GM10266 (cell line): ENCODE results near the gene NEURL2.

ENCODE experiments used
- DNase-seq: peaks from one replicate; pipeline ENCODE4 v3.0.0; 2012; ENCODE audit errors: extremely low spot score
- CTCF ChIP-seq: IDR thresholded peaks from 2 replicates; pipeline ENCODE4 v1.5.1; 2012; ENCODE audit warnings: mild to moderate bottlenecking, low read depth; ENCODE audit not compliant: control insufficient read depth, insufficient read depth; ENCODE audit errors: missing control alignments

NEURL2 gene

GRCh38 chr20:45850926-45851325 is 40.1 kb downstream of the NEURL2 start:
- DNase-seq: no peak
- no peak for TF ChIP-seq CTCF

GRCh38 chr20:45850238-45850637 is 40.8 kb downstream of the NEURL2 start:
- no peak for DNase-seq
- no peak for TF ChIP-seq CTCF

- DNase-seq: no peak
- no peak for TF ChIP-seq CTCF
Observed at GRCh38 chr20:45848969-45849582, 41.9 kb downstream of the NEURL2 start.

- TF ChIP-seq CTCF: no peak
- DNase-seq: no peak
Observed at GRCh38 chr20:45848421-45848820, 42.6 kb downstream of the NEURL2 start.

GRCh38 chr20:45845452-45845851 is 45.6 kb downstream of the NEURL2 start:
- DNase-seq: no peak

GRCh38 chr20:45843506-45843905 is 47.5 kb downstream of the NEURL2 start:
- TF ChIP-seq CTCF: no peak
- no peak for DNase-seq

More at GRCh38 chr20:45845452-45845851, 45.6 kb downstream of the NEURL2 start:
- TF ChIP-seq CTCF: no peak

- TF ChIP-seq CTCF: no peak
- DNase-seq: peak; percentile 70
Observed at GRCh38 chr20:45842169-45842812, 48.7 kb downstream of the NEURL2 start.
